ENCODE data around the gene RIMKLA.
A peak's percentile ranks its signal among the peaks of the same experiment; 100 is the strongest.

The RIMKLA gene, protein sequence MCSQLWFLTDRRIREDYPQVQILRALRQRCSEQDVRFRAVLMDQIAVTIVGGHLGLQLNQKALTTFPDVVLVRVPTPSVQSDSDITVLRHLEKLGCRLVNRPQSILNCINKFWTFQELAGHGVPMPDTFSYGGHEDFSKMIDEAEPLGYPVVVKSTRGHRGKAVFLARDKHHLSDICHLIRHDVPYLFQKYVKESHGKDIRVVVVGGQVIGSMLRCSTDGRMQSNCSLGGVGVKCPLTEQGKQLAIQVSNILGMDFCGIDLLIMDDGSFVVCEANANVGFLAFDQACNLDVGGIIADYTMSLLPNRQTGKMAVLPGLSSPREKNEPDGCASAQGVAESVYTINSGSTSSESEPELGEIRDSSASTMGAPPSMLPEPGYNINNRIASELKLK

DNA sequence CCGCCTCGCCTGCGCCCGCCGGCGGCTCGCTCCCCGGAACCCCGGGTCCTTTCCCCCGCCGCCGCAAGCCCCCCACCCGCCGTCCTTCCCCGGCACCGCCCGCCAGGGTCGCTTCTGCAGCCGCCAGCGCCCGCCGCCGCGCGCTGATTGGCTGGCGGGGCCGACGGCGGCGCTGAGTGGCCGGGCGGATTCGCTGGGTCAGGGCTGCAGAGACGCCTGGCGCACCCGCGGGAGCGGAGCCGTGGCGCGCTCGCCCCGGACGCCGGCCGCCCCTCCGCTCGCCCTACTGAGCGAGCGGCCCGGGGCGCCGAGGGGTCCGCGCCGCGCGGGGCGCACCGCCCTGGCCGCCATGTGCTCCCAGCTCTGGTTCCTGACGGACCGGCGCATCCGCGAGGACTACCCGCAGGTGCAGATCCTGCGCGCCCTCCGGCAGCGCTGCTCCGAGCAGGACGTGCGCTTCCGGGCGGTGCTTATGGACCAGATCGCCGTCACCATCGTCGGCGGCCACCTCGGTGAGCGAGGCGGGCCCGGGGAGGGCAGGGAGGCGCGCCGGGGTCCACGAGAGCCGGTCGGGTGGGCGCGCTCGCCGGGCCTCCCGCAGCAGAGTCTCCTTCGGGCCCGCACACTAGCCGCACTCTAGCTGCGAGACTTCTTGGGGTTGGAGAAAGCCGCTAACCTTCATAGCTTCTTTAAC, at the start of gene RIMKLA:
TSS of gene RIMKLA (plus strand) at position 207 of the 694 bp plus-strand sequence. CDS start at position 350, 143 bp downstream.
- no peak for DNase-seq (ENCODE audit: low read depth in 2 of 2)

DNA sequence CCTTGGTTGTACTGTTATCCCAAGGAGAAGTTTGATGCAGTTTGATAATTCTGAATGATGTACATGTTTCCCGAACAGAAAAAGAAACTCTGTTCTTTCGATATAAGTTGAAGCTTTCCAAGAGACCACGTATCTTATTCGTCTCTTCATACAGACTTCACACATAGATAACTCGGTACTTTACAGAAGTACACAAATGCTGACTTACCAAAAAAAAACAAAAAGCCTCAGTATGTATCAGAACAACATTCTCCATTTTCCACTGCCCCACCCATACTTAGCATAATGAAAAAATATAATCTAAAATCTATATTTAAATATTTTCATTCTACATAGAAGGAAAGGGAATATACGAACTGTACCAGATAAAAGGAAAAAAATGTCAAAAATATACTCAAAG, 47.7 kb upstream of the RIMKLA start:
- DNase-seq (ENCODE audit: low read depth in 2 of 2): no peak

DNA sequence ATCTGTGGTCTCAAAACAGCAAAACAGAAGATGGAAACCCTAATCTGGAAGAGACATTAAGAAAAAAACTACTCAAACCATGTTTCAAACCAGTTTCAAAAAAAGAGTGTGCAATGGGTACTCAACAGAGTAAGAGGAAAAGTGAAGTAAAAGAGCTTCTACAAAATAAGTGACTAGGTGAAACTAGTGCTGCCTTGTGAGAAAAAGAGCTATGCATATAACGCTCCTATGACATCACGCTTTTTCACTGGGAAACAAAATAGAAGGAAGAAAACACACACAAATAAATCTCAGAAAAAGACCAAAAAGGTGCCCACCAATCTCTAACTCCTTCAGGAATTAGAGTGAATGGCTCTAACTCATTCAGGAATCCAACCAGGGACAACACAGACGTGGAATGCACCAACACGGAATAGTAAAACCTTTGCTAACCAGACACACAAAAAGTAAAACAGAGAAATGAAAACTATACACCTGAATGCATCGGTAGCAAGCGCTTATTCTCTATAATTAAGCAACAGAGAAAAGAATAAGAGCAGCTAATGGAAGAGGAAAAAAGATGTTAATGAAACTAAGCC, 46.8 kb upstream of the RIMKLA start:
- DNase-seq (ENCODE audit: low read depth in 2 of 2): no peak

DNA sequence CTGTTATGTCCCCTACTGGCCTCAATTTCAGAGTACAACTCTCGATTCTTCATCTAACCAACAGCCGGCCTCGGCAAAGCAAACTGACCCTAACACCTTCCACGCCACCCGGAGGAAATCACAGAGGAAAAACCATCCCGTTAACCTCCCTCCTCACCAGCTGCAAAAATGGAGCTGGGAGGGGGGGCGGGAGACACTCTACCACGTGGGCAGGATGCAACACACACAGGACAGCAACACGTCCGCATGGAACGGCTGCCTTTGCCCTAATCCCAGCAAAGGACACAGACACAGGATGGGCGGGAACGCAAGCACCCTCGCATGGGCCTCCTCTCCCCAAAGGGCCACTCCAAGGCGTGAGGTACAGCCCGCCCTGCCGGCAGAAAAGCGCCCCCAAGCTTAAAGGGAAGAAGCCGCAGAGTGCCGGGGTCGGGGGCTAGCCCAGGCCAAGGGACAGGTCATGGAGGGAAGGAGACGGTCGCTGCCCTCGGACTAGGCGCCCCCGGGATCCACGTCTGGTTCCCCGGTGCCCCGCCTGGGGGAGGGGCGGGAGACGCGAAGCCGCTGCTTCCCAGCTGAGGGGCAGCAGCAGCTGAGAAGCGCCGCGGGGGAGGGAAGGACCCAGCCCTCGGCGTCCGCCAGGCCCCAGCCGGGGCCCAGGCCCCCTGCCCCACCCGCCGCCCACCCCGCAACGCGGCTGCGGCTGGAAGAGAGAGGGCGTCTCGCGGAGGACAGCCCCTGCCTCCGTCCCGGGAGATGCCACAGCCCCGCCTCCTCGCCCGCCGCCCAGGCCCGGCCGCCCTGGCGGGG, 46.1 kb upstream of the RIMKLA start:
- DNase-seq (ENCODE audit: low read depth in 2 of 2): peak in 1 of 2 experiments; percentile 14

DNA sequence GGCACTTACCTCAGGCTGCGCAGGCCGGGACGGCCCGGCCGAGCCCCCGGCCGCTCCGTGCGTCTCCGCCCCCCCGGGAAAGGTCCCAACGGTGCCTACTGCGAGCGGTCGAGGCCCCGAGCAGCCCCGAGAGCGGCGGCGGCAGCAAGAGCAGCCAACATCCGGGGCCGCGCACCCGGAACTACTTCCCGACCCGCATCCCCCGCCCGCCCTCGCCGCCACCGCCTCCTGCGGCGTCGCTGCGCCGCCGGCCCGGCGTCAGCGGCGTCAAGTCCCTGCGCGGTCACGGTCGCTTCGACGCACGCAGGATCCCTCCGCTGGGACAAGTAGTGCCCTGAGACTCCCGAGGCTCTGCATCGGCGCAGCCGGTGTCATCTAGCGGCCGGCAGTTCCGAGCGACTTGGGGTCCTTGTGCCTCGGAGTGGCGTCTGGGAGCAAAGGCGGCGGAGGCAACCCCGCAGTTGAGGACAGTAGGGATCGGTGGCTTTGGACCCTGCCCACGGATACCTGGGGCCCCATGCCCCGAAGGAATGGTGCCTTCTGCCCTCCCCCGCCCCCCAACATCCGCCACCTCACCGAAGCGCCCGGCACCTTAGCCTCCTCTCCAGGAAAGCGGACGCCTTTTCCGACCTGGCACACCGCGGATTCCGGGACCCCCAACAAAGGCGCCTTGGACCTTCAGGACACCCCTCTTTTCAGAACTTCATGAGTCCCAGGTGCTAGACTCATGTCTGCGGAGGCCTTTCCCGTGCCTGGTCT, 45.4 kb upstream of the RIMKLA start, which contains the start of gene FOXJ3:
TSS of gene FOXJ3 (minus strand) at position 186 of the 759 bp plus-strand sequence. CDS start 24,142 bp downstream, outside the sequence.
- peak; percentile 92 to 93 for DNase-seq (ENCODE audit: low read depth in 2 of 2)

DNA sequence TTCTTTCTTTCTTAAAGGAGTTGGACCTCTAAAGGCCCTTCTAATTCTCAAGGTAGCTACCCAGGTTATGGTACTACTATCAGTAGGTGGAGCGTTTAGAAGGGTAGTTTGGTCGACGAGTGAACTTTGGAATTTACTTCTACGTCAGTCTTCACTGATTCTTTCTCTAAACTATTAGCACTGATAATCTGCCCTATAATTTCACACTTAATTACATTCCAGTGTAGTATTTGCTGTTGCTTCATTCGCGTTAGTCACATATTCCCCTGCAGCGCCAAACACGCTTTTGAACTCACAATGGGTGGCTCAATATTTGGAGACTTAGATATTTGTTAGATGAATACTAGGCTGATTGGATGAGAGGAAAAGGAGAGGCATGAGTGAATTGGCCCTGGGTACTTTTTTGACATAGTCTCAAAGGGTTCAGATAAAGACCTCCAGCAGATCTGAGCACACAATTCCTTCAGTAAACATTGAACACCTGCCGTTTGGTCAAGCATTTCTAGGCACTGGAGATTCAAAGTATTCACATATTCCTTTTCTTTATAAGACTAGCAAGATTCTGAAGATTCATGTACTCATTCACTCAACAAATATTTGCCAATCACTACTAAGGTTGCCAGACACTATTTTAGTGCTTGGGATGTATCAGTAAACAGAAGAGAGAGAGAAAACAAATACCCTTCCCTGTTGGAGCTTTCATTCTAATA, 44.6 kb upstream of the RIMKLA start:
- DNase-seq (ENCODE audit: low read depth in 2 of 2): peak; percentile 23 to 26

DNA sequence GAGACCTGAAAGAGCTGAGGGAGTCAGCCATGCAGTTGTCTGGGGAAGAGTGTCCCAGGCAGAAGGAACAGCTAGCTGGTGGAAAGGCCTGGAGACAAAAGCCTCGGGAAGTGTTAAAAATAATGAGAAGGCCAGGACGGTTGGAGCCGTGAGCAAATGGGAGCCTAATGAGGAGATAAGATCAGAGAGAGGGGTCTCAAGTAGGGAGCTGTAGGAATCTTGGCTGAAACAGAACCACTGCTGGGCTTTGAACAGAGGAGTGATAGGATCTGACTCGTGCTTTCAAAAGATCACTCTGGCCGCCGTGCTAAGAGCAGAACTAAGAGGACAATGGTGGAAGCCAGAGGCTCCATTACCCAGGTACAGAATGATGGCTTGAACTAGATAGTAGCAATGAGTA, 43.6 kb upstream of the RIMKLA start:
- no peak for DNase-seq (ENCODE audit: low read depth in 2 of 2)

DNA sequence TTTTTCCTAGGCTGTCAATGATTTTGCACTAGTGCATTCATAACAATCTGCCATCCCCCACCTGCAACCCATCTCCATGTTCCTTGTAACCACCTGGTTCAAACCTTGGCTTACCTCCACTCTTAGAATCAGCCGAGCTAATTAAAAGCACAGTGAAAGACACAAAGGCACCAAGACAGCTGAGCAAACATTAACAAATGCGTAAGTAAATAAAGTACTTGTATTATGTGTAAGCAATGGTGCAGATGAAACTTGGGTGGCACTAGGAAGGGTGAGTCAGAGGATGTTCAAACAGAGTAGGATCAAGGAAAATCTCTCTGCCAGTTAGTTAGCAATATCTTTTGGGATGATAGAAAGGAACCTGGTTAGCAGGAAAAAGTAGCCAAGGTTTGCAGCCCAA, 40.5 kb upstream of the RIMKLA start:
- no peak for DNase-seq (ENCODE audit: low read depth in 2 of 2)

DNA sequence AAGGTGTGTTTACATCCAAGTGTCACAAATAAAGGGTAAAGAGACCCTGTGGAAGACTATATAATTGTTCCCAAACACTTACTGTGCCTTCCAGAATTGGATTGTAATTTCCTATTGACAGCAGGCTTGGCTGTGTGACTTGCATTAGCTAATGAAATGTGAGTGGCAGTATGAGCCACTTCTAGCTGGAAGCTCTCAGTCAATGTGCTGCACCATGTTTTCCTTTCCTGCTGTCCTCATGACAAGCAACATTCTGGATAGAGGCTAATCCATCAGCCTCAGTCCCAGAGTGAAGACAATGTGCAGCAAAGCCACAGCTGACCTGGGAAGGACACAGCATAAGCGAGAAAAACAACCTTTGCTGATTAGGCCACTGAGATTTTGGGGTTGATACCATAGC, 39.7 kb upstream of the RIMKLA start:
- DNase-seq (ENCODE audit: low read depth in 2 of 2): no peak

DNA sequence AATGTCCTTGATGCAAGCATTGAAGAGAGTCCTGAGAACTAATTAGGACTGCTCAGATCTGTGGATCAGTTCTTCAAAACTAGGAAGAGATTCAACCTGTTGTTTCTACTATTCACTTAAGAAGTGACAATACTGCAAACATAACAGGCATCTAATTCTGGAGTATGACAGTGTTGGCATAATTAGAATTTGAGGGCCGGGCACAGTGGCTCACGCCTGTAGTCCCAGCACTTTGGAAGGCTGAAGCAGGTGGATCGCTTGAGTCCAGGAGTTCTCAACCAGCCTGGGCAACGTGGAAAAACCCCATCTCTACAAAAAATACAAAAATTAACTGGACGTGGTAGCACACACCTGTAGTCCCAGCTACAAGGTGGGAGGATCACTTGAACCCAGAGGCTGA, 37.5 kb upstream of the RIMKLA start:
- no peak for DNase-seq (ENCODE audit: low read depth in 2 of 2)

DNA sequence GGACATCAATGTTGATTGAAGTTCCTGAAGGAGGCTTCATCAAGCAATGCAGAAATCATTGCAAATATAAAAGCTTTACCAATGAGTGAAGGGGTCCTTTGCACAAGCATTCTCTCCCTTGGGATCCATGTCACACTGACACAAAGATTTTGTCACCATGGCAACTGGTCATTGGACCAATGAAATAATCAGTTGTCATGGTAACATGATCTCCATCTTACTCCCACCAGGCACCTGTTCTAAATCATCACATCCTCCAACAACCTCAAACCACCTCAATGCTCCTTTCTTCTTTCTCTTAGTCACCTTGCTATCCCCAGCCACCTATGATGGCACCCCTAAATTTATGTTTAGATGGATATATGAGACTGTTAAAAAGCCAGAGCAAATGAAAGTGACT, 32.1 kb upstream of the RIMKLA start:
- no peak for DNase-seq (ENCODE audit: low read depth in 2 of 2)

DNA sequence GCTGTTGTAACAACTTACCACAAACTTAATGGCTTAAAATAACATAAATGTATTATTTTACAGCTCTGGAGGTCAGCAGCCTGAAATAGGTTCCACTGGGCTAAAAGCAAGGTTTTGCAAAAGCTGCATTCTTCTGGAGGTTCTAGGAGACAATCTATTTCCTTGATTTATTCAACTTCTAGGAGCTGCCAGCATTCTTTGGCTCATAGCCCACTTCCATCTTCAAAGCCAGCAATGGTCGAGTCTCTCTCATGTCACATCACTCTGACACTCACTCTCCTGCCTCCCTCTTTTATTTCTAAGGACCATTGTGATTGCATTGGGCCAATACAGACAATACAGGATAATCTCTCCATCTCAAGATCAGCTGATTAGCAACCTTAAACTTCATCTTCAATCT, 30.5 kb upstream of the RIMKLA start:
- no peak for DNase-seq (ENCODE audit: low read depth in 2 of 2)

DNA sequence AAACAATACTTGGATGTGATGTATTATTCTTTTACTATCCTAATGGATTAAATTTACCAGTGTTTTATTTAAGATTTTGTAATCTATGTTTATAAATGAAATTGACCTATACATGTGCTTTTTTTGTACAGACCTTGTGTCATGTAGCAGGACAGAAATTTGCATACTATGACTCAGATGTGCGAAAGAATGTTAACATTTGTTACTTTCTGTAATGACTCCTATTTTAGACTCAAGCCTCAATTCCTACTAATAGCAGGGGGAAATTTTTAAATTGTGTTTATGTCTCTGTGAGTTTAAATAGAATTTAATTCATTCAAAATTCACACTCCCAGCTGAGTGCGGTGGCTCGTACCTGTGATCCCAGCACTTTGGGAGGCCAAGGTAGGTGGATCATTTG, 21.8 kb upstream of the RIMKLA start:
- DNase-seq (ENCODE audit: low read depth in 2 of 2): no peak

DNA sequence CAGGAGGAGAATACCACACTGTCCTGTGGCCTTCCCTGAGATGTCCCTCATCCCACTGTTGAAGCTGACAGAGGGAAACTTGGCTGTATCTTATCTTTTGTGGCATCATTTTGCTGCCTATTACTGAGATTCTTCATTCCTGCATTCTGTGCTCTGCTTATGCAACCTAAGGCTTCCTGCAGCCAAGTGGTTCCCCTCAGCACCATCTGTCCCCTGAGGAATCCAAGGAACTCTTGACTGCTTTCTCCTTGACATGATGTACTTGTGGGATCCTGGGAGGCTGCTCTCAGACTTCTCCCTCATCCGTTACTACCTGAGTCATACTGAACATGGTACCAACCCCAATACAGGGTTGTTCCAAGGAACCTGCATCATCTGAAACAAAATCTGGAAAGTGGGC, 21.1 kb upstream of the RIMKLA start:
- no peak for DNase-seq (ENCODE audit: low read depth in 2 of 2)

DNA sequence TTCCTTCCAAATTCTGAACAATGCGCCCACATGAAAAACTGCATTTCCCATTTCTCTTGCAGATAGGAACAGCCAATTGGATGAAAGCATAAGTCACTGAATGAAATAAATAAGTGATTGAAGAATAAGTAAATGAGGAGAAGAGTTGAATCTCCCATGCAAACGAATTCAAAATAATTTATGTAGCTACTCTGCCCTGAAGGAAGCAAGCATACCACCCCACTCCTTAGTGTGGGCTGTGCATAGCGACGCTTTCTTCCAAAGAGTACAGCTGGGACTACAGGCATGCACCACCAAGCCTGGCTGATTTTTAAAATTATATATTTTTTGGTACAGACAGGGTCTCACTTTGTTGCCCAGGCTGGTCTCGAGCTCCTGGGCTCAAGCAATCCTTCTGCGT, 16.5 kb upstream of the RIMKLA start:
- DNase-seq (ENCODE audit: low read depth in 2 of 2): no peak

DNA sequence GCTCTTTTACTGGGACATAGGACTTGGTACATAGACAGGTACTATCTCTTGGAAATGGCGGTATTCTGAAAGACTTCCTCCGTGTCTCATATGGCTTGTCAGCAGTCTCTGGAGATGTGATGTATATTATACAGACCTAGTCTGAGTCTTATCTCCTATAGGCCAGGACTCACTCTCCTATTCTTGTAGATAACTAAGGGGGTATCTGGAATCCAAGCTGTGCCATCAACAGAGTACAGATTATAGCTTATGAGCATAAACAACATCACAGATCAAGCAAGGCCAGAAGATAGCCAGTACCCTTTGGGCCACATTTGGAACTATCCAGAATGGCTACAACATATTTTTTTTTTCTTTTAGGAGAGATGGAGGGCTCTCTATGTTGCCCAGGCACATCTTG, 16.1 kb upstream of the RIMKLA start:
- DNase-seq (ENCODE audit: low read depth in 2 of 2): no peak

DNA sequence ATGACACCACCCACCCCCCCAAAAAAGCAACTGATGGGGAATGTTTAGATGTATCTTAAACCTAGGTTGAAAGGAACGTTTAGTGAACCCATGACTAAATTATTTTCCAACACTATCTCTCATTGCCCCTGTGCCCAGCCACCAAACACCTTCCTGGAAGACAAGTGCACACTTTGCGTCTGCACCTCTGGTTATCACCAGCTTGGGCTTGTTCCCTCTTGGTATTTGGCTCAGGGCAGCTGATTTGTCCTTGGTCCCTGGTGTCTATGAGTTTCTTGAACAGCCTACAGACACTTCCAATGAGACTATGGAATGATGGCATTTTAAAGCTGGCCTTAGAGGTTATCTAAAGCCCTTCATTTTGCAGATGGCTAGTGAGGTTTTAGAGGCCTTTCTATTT, 15.5 kb upstream of the RIMKLA start:
- no peak for DNase-seq (ENCODE audit: low read depth in 2 of 2)

DNA sequence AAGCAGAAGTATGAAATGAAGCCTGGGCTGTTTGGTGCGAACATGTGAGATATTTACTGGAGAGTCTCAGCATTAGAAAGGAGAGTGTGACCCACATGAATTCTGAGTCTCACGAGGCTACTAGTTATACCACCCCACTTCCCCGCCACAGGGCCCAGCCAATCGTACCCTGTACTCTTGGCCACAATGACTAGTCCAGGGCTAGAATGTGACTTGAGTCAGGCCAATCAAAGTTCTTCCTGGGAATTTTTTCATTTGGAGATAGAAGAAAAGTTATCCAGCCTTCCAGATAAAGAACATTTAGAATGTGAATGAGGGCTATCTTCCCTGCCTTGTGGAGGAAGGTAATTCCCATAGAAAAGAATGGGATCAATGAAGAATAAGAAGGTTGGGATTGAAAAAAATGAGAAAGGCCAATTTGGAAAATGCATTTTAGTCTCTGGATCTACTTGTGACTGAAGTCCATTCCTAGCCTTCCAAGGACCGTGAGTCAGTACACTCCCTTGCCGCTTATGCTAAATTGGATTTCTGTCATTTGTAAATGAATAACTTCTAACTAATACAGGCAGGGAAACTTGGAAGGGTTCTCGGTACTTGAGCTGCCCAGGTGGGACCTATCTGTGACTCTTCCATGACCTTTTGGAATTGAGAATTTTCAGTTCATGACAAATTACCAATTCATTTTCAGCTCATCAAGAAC, 12.3 kb upstream of the RIMKLA start:
- DNase-seq (ENCODE audit: low read depth in 2 of 2): no peak

DNA sequence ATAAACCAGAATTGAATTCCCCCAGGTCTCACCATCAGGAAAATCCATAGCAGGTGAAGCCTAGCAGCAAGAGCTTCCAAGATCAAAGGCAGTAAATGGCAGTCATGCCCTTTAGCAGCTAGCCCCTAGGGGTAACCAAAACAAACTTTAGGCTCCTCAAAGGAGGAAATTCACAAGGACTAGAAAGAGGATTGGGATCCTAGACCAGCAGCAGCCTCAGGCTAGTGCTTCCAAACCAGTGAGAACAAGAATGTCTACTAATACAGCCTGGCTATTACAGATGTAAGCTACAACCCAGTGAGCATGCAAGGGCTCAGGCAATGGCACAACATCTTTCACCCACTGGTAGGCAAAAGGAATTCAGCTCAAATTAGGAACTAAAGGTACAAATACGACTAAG, 11.1 kb upstream of the RIMKLA start:
- no peak for DNase-seq (ENCODE audit: low read depth in 2 of 2)
